Astrocyte (in vitro differentiated cells and primary cell): ENCODE data around the gene RAB3IP. TPM values are rescaled to one million over a fixed set of nuclear protein-coding genes. Genes with fewer than 3 reads are reported as not detected.

Experiments
- DNase-seq: peaks from one replicate; pipeline ENCODE4 v3.0.0-alpha.2; 2010; ENCODE audit warnings: low read depth
- FAIRE-seq: peaks from 2 replicates; lab custom pipeline; 2011; peaks lifted over from hg19 to GRCh38; lab: Jason Lieb, UNC
- H2AFZ ChIP-seq: 2 replicates; pipeline ENCODE4 v1.6.0; 2012; ENCODE audit warnings: low read depth, low read length, inconsistent platforms
- H3K27ac ChIP-seq: 2 replicates; pipeline ENCODE4 v1.5.1; 2011; ENCODE audit warnings: low read depth, low read length, inconsistent platforms
- H3K27me3 ChIP-seq: 2 replicates; pipeline ENCODE4 v1.6.0; 2011; ENCODE audit warnings: low read length, inconsistent platforms; ENCODE audit not compliant: insufficient read depth
- H3K36me3 ChIP-seq: 2 replicates; pipeline ENCODE4 v1.5.1; 2011; ENCODE audit warnings: low read length, inconsistent platforms; ENCODE audit not compliant: insufficient read depth
- H3K4me1 ChIP-seq: 2 replicates; pipeline ENCODE4 v1.5.1; 2011; ENCODE audit warnings: low read length, inconsistent platforms; ENCODE audit not compliant: insufficient read depth
- H3K4me2 ChIP-seq: 2 replicates; pipeline ENCODE4 v1.6.0; 2012; ENCODE audit warnings: low read length, inconsistent platforms
- H3K4me3 ChIP-seq: 2 replicates; pipeline ENCODE4 v1.5.1; 2011; ENCODE audit warnings: low read depth, mild to moderate bottlenecking, low read length, inconsistent platforms; ENCODE audit not compliant: insufficient read depth
- H3K79me2 ChIP-seq: 2 replicates; pipeline ENCODE4 v1.6.0; 2012; ENCODE audit warnings: mild to moderate bottlenecking, low read length, inconsistent platforms; ENCODE audit not compliant: insufficient read depth
- H3K9ac ChIP-seq: 2 replicates; pipeline ENCODE4 v1.6.0; 2012; ENCODE audit warnings: mild to moderate bottlenecking, low read length, inconsistent platforms
- H3K9me3 ChIP-seq: 2 replicates; pipeline ENCODE4 v1.5.1; 2012; ENCODE audit warnings: low read depth, mild to moderate bottlenecking, low read length, inconsistent platforms; ENCODE audit not compliant: insufficient read depth
- H4K20me1 ChIP-seq: 2 replicates; pipeline ENCODE4 v1.6.0; 2012; ENCODE audit warnings: low read length, inconsistent platforms; ENCODE audit not compliant: insufficient read depth
- H3K27ac Mint-ChIP-seq: one replicate; pipeline ENCODE4 v1.8.0; 2021; ENCODE audit warnings: mild to moderate bottlenecking, mixed read lengths; ENCODE audit not compliant: unreplicated experiment
- H3K27me3 Mint-ChIP-seq: one replicate; pipeline ENCODE4 v1.8.0; 2021; ENCODE audit warnings: low read depth, mixed read lengths; ENCODE audit not compliant: unreplicated experiment
- H3K36me3 Mint-ChIP-seq: one replicate; pipeline ENCODE4 v1.8.0; 2021; ENCODE audit warnings: low read depth, mixed read lengths; ENCODE audit not compliant: unreplicated experiment
- H3K4me1 Mint-ChIP-seq: one replicate; pipeline ENCODE4 v1.8.0; 2021; ENCODE audit warnings: low read depth, mixed read lengths; ENCODE audit not compliant: unreplicated experiment
- H3K4me3 Mint-ChIP-seq: one replicate; pipeline ENCODE4 v1.8.0; 2021; ENCODE audit warnings: mild to moderate bottlenecking, moderate library complexity, mixed read lengths; ENCODE audit not compliant: unreplicated experiment
- H3K9me3 Mint-ChIP-seq: one replicate; pipeline ENCODE4 v1.8.0; 2021; ENCODE audit warnings: mild to moderate bottlenecking, mixed read lengths; ENCODE audit not compliant: unreplicated experiment
- EZH2 ChIP-seq: IDR thresholded peaks from 2 replicates; pipeline ENCODE4 v1.6.1; 2012; ENCODE audit warnings: mild to moderate bottlenecking, low read length, inconsistent platforms; ENCODE audit not compliant: insufficient read depth
- total RNA-seq: library from RNA; stranded (reverse); gene quantifications from 2 replicates; pipeline ENCODE4 v1.2.1, GENCODE V29; 2021
- TF ChIP-seq, protein P1 (sequence below): IDR thresholded peaks from 2 replicates; pipeline ENCODE4 v1.5.1; 2011; ENCODE audit warnings: low read depth, mild to moderate bottlenecking, inconsistent platforms, low read length, moderate library complexity; ENCODE audit not compliant: insufficient read depth

The RAB3IP gene
- total RNA-seq, 1 donor from 2014 or later = 18.4 TPM

- H3K27me3 Mint-ChIP-seq = no peaks in the 10 kb centered on the region
- no peaks in the 10 kb centered on the region for H3K27me3 ChIP-seq
- H3K36me3 Mint-ChIP-seq = no peaks in the 10 kb centered on the region
- H3K4me1 ChIP-seq = no peaks in the 10 kb centered on the region
- H3K27ac Mint-ChIP-seq = no peak overlapping the region
- no peak for TF ChIP-seq EZH2
- TF ChIP-seq, protein P1, sequence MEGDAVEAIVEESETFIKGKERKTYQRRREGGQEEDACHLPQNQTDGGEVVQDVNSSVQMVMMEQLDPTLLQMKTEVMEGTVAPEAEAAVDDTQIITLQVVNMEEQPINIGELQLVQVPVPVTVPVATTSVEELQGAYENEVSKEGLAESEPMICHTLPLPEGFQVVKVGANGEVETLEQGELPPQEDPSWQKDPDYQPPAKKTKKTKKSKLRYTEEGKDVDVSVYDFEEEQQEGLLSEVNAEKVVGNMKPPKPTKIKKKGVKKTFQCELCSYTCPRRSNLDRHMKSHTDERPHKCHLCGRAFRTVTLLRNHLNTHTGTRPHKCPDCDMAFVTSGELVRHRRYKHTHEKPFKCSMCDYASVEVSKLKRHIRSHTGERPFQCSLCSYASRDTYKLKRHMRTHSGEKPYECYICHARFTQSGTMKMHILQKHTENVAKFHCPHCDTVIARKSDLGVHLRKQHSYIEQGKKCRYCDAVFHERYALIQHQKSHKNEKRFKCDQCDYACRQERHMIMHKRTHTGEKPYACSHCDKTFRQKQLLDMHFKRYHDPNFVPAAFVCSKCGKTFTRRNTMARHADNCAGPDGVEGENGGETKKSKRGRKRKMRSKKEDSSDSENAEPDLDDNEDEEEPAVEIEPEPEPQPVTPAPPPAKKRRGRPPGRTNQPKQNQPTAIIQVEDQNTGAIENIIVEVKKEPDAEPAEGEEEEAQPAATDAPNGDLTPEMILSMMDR = no peak
- H4K20me1 ChIP-seq = no peaks in the 10 kb centered on the region
- H3K4me3 ChIP-seq = no peak overlapping the region
- no peaks in the 10 kb centered on the region for H3K36me3 ChIP-seq
- no peaks in the 10 kb centered on the region for H3K9me3 Mint-ChIP-seq
- H3K27ac ChIP-seq = no peak overlapping the region
- no peaks in the 10 kb centered on the region for H3K79me2 ChIP-seq
- DNase-seq (no peak), FAIRE-seq (no peak)
- H3K9ac ChIP-seq = no peak overlapping the region
- H3K4me2 ChIP-seq = no peak overlapping the region
- no peaks in the 10 kb centered on the region for H3K4me1 Mint-ChIP-seq
- H3K4me3 Mint-ChIP-seq = no peak overlapping the region
- no peaks in the 10 kb centered on the region for H3K9me3 ChIP-seq
- no peak overlapping the region for H2AFZ ChIP-seq
Observed at GRCh38 chr12:69833696-69834095, 95.0 kb downstream of the RAB3IP start.

DNA sequence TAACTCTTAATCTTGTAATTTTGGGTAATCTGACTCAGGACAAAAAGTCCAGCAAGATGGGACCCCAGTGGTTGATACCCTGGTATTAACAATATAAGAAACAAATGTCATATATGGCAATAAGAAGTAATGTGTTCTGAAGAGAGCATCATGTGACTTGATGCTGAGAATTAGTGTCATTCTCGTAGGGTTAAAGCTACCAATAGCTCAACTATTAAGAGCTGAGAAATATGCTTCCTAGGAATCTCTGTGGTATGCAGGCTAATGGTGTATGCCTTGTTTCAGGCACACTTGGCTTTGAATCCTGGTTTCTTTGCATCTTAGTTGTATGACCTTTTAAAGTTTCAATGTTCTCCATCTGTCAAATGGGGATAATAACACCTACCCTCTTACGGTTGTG lies 95.5 kb downstream of the RAB3IP start:
- no peaks in the 10 kb centered on the region for H3K4me1 Mint-ChIP-seq

GRCh38 chr12:69834576-69834975 lies 95.9 kb downstream of the RAB3IP start:
- Histone ChIP-seq H2AFZ (no peak overlapping the region), H3K9ac (no peak overlapping the region), H3K4me1 (no peaks in the 10 kb centered on the region), H3K27me3 (no peaks in the 10 kb centered on the region), H3K27ac (no peak overlapping the region), H3K9me3 (no peaks in the 10 kb centered on the region), H3K79me2 (no peaks in the 10 kb centered on the region), H3K36me3 (no peaks in the 10 kb centered on the region), H3K4me3 (no peak overlapping the region), H4K20me1 (no peaks in the 10 kb centered on the region), H3K4me2 (no peak overlapping the region)
- Mint-ChIP-seq H3K36me3 (no peaks in the 10 kb centered on the region), H3K4me3 (no peak overlapping the region), H3K4me1 (no peaks in the 10 kb centered on the region), H3K27me3 (no peaks in the 10 kb centered on the region), H3K9me3 (no peaks in the 10 kb centered on the region), H3K27ac (no peak overlapping the region)
- no peak for TF ChIP-seq EZH2
- TF ChIP-seq, protein P1 = no peak
- DNase-seq (no peak), FAIRE-seq (no peak)

More for the DNA sequence above, 95.5 kb downstream of the RAB3IP start:
- H3K4me3 ChIP-seq = no peak overlapping the region
- H3K9ac ChIP-seq = no peak overlapping the region
- no peaks in the 10 kb centered on the region for H3K4me1 ChIP-seq
- H4K20me1 ChIP-seq = no peaks in the 10 kb centered on the region
- H3K27me3 ChIP-seq = no peaks in the 10 kb centered on the region
- no peak overlapping the region for H3K27ac ChIP-seq
- Mint-ChIP-seq H3K27me3 (no peaks in the 10 kb centered on the region), H3K9me3 (no peaks in the 10 kb centered on the region), H3K27ac (no peak overlapping the region), H3K36me3 (no peaks in the 10 kb centered on the region), H3K4me3 (no peak overlapping the region)
- H3K9me3 ChIP-seq = no peaks in the 10 kb centered on the region
- no peak for TF ChIP-seq EZH2
- TF ChIP-seq, protein P1 = no peak
- no peak for FAIRE-seq
- H3K4me2 ChIP-seq = no peak overlapping the region
- no peak for DNase-seq
- no peaks in the 10 kb centered on the region for H3K36me3 ChIP-seq
- H2AFZ ChIP-seq = no peak overlapping the region
- no peaks in the 10 kb centered on the region for H3K79me2 ChIP-seq
